Body of pancreas (tissue), 4 donors: ENCODE data around the gene TRPC4. TPM values are rescaled to one million over a fixed set of nuclear protein-coding genes. Genes with fewer than 3 reads are reported as not detected.
A peak's percentile ranks its signal among the peaks of the same experiment; 100 is the strongest.

ENCODE experiments used
- ATAC-seq: fragments of 150-250 bp; one replicate; pipeline ENCODE4 v1.9.1; 2016
- DNase-seq, 4 donors: peaks; one replicate each; pipeline ENCODE4 v3.0.0-alpha.2; 2019
- H3K27ac ChIP-seq, 4 donors: fragments of 200-600 bp; sonication (generic); 1 replicate in 3 of 4; 2 replicates in 1 of 4; pipeline versions ENCODE4 v1.5.1 to v1.6.1; 2016 to 2019; ENCODE audit warnings: mild to moderate bottlenecking in 1 of 4, mixed read lengths in 1 of 4, moderate library complexity in 1 of 4
- H3K27me3 ChIP-seq, 2 donors: fragments of 200-600 bp; sonication (generic); one replicate each; pipeline ENCODE4 v1.6.0; 2016; ENCODE audit warnings: mild to moderate bottlenecking in 1 of 2
- H3K36me3 ChIP-seq, 2 donors: fragments of 200-600 bp; sonication (generic); replicated peaks in 1 of 2; 2 replicates each; pipeline ENCODE4 v1.5.1; 2016; ENCODE audit warnings: low read depth in 2 of 2; ENCODE audit not compliant: insufficient read depth in 1 of 2
- H3K4me1 ChIP-seq: fragments of 200-600 bp; sonication (generic); one replicate; pipeline ENCODE4 v1.6.0; 2016
- H3K4me3 ChIP-seq, 2 donors: fragments of 200-600 bp; sonication (generic); 1 replicate in 1 of 2; 2 replicates in 1 of 2; pipeline ENCODE4 v1.5.1; 2016 to 2019
- H3K9me3 ChIP-seq, 3 donors: fragments of 200-600 bp; sonication (generic); 1 replicate in 2 of 3; 2 replicates in 1 of 3; pipeline ENCODE4 v1.5.1; 2016
- CTCF ChIP-seq, 7 experiments: fragments of 450-650 bp in 4 of 7; fragments of 200-600 bp in 3 of 7; sonication (generic) in 3 of 7; IDR thresholded peaks; one replicate each; pipeline ENCODE4 v1.5.1; 2016 to 2019; ENCODE audit warnings: antibody characterized with exemption in 7 of 7
- POLR2A ChIP-seq, 3 donors: fragments of 450-650 bp; IDR thresholded peaks; one replicate each; pipeline ENCODE4 v1.6.1; 2016; ENCODE audit warnings: antibody characterized with exemption in 3 of 3, mild to moderate bottlenecking in 2 of 3
- WGBS, 2 donors: methylation state at CpG; one replicate each; pipeline ENCODE4 v1.1.5; 2017; 5-methylcytosine and 5-hydroxymethylcytosine counted together
- intact Hi-C: fragments of 100-400 bp; cut with DNase I; formaldehyde crosslinking; loops from one replicate; pipeline ENCODE4 v1.15.1; 2023
- total RNA-seq, 2 donors: library from RNA; depleted of rRNA; stranded (reverse); fragments of >200 nt; gene quantifications; one replicate each; pipeline ENCODE4 v1.1.0, GENCODE V29; 2016

Gene TRPC4
- total RNA-seq, 2 donors from 2014 or later, result 0.33 to 2.6 TPM

GRCh38 chr13:37701306-37701705, 168.3 kb downstream of the TRPC4 start:
- peak; percentile 48 for ATAC-seq
- H3K27ac ChIP-seq, result no peak overlapping the region

GRCh38 chr13:37700887-37701286, 168.7 kb downstream of the TRPC4 start:
- 57 to 75% methylated on average over 2 of the region's 2 CpGs for WGBS, 2 donors
- intact Hi-C loops, result no loop called here
- no peak overlapping the region for H3K27ac ChIP-seq

More at GRCh38 chr13:37701306-37701705, 168.3 kb downstream of the TRPC4 start:
- Histone ChIP-seq H3K4me3 (no peak overlapping the region), H3K36me3 (no peaks in the 10 kb centered on the region), H3K9me3 (no peaks in the 10 kb centered on the region), H3K27me3 (no peaks in the 10 kb centered on the region), H3K4me1 (no peaks in the 10 kb centered on the region)
- no peak for DNase-seq
- TF ChIP-seq CTCF (IDR thresholded peaks at IDR 0.05) (no peak), POLR2A (IDR thresholded peaks at IDR 0.05) (no peak)
- WGBS, 2 donors, result 50 to 56% methylated on average over 4 of the region's 4 CpGs
- intact Hi-C loops, result no loop called here

GRCh38 chr13:37695200-37695599, 174.4 kb downstream of the TRPC4 start:
- intact Hi-C loops, result no loop called here
- DNase-seq (no peak), ATAC-seq (no peak)
- no peaks in the 10 kb centered on the region for H3K36me3 ChIP-seq
- no peaks in the 10 kb centered on the region for H3K27me3 ChIP-seq
- H3K27ac ChIP-seq, result no peak overlapping the region
- H3K9me3 ChIP-seq, result no peaks in the 10 kb centered on the region
- TF ChIP-seq POLR2A (IDR thresholded peaks at IDR 0.05), result no peak
- TF ChIP-seq CTCF (IDR thresholded peaks at IDR 0.05), result no peak
- 80 to 90% methylated on average over 3 of the region's 3 CpGs for WGBS, 2 donors
- H3K4me3 ChIP-seq, result no peak overlapping the region
- no peaks in the 10 kb centered on the region for H3K4me1 ChIP-seq

More at GRCh38 chr13:37700887-37701286, 168.7 kb downstream of the TRPC4 start:
- no peaks in the 10 kb centered on the region for H3K27me3 ChIP-seq
- H3K4me1 ChIP-seq, result no peaks in the 10 kb centered on the region
- no peak overlapping the region for H3K4me3 ChIP-seq
- DNase-seq (no peak), ATAC-seq (no peak)
- H3K36me3 ChIP-seq, result no peaks in the 10 kb centered on the region
- H3K9me3 ChIP-seq, result no peaks in the 10 kb centered on the region
- TF ChIP-seq CTCF (IDR thresholded peaks at IDR 0.05) (no peak), POLR2A (IDR thresholded peaks at IDR 0.05) (no peak)

- TF ChIP-seq POLR2A (IDR thresholded peaks at IDR 0.05), result no peak
- TF ChIP-seq CTCF (IDR thresholded peaks at IDR 0.05), result no peak
- no peaks in the 10 kb centered on the region for H3K27me3 ChIP-seq
- no peak overlapping the region for H3K27ac ChIP-seq
- H3K36me3 ChIP-seq, result no peaks in the 10 kb centered on the region
- no peak for DNase-seq
- intact Hi-C loops, result no loop called here
- H3K4me3 ChIP-seq, result no peak overlapping the region
- no peaks in the 10 kb centered on the region for H3K9me3 ChIP-seq
- no peak for ATAC-seq
- WGBS, 2 donors, result 91 to 94% methylated on average over 5 of the region's 5 CpGs
- H3K4me1 ChIP-seq, result no peaks in the 10 kb centered on the region
Measured at GRCh38 chr13:37690361-37690760, 179.2 kb downstream of the TRPC4 start.

GRCh38 chr13:37686501-37686900, 183.1 kb downstream of the TRPC4 start:
- intact Hi-C loops, result no loop called here
- DNase-seq (no peak), ATAC-seq (no peak)
- WGBS, 2 donors, result 88 to 97% methylated on average over 2 of the region's 2 CpGs
- Histone ChIP-seq H3K27me3 (no peaks in the 10 kb centered on the region), H3K4me1 (no peaks in the 10 kb centered on the region), H3K4me3 (no peak overlapping the region), H3K9me3 (no peaks in the 10 kb centered on the region), H3K36me3 (no peaks in the 10 kb centered on the region), H3K27ac (no peak overlapping the region)
- TF ChIP-seq POLR2A (IDR thresholded peaks at IDR 0.05), result no peak
- TF ChIP-seq CTCF (IDR thresholded peaks at IDR 0.05), result no peak
